ENCODE data around the gene DNAH8.

DNAH8 gene

DNA sequence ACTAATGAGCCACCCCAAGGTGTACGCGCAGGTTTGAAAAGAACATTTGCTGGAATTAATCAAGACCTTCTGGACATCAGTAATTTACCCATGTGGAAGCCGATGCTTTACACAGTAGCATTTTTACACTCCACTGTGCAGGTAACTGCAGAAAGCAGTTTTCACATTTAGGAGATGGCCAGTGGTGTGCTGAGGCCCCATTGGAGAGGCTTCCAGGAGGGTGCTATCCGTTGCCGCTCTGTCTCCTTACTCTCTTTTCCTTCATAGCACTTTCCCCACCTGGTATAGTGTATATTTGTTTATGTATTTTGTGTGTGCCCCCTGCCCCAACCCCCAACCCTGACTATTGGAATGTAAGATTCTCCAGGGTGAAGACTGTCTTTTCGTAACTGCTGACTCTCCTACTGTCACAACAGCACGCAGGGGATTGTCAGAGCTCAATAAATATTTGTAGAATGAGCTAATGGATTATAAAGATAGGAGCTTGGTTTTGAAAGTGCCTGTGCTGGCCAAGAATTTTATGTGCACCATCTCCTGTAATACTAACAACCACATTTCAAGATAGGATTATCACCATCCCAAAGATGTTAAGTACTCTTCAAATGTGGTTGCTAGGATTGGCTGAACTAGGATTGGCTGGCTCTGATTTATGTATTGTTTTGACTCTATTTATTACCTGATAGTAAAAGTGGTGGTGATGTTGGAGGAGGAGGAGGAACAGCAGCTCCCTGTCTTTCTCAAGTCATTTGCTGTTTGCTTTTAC is 259.5 kb downstream of the DNAH8 start:
- DNase-seq (ENCODE audit: low spot score), result no peak

DNA sequence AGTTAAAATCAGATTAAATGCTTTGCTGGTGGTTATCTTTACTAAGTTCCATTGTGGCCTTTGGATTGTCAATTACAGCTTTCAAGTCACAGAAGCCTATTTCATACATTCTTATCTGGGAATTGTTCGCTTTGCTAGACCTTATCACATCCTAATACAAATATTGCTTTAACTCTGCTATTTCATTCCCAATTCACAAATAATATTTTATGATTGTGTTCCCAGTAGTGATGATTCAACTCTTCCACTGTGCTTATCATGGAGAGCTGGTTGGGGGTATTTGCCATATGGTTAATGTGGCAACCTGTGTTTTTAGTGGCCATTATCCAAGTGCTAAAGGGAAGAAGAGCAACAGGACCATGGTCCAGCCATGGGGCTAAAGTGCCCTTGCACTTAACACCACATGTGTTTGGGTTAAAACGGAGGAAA is 260.5 kb downstream of the DNAH8 start:
- DNase-seq (ENCODE audit: low spot score), result no peak

DNA sequence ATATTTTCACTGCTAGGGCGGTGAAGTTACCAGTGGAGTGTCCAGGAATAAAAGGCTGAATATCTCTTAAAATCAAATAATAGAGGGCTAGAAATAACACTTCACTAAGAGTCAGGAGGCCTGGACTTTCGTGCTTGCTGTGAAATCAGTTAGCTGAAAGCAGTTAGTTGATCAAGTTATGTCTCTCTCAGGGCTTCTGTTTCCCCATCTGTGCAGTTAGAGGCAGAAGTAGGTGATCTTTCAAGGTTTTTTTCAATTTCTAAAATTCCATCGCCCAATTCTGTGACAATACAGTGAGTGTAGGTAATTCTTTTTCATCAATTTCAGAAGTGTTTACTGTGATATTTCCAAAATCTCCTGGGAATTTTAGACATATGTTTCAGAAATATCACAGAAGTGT is 260.9 kb downstream of the DNAH8 start:
- DNase-seq (ENCODE audit: low spot score), result no peak

DNA sequence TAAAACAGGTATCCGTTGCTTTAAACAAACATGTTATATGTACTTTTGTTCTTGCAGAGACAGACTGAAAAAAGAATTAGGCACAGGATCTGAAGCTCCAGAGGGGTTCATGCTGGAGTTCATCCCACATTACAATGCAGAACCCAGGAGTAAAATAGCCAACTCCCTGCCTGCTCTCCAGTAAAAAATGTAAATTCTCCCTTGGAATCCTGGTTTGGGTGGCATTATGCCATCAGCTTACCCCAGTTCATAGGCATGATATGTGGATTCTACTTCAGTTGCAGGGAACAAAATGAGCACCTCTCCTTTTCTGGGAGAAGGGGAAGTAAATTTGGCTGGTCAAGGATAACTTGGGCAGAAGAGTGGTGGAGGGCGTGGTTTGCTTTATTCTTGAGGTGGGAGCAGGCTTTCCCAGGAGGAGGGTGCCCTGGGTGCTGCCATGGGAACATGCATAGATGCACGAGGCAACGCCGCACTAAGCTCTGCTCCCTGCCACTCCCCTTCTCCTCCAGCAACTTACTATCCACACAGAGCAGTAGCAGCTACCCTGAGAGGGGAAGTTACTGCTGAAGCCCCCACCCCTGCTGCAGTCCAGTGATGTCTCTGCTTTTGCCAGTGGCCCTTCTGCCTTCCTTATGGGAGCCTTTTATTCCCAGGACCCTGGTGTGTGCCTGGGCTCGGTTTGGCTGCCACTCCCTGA is 261.8 kb downstream of the DNAH8 start:
- no peak for DNase-seq (ENCODE audit: low spot score)

DNA sequence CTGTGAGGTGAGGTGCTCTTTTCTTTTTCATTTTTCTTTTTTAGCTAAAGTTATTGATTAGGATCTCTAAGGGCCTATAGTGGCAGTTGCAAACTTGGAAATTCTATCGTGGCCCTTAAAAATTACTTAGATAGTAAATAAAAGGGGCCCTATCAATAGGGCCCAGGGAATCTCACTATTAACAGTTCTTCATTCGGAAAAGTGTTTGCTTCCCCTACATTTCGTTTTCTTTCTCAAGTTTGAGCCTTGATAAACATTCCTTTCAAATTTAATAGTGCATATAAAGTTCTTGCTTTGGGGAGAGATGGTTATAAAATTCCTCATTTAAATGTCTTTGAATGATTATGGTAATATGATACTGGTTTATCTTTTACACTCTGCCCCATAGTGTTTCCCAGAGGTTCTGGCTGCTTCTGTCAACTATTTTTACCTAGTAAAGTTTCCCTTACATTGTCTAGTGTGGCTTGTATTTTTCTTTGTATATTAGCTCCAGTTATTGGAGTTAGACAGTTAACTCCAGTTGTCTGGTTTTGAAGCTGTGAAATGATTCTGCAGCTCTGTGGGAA is 263.1 kb downstream of the DNAH8 start:
- DNase-seq (ENCODE audit: low spot score), result no peak

DNA sequence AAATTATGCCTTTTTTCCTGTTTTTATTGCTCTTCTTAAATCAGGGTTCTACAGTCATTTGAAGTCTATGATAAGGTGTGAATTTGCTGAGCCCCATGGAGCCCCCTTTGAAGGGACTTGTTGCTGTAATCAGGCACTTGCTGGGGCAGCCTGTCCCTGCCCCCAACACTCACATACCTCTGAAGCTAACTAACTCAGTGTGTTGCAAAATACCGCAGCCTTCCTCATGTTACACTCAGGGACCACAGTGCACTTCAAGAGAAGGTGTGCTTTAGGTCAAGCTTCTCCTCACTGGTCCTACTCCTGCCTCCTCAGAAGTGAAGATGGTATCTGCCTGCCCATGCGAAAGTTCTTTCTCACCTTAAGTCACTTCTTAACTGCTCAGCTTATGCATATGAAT is 267.4 kb downstream of the DNAH8 start:
- DNase-seq (ENCODE audit: low spot score), result no peak

DNA sequence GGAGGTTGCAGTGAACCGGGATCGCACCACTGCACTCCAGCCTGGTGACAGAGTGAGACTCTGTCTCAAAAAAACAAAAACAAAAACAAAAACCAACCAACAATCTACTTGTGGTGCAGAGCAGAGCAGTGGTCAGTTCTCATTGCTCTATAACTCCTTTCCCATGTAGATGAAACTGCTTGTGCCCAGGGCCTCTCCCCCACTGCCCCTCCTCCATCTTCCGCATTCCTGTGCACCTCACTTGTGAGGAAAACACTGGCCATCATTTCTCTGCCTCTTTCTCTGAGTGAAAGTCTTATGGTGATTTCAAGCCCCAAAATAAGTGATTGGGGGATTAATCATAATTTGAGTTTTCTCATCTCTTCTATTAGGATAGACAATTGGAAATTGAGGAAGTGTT is 269.6 kb downstream of the DNAH8 start:
- DNase-seq (ENCODE audit: low spot score), result no peak

DNA sequence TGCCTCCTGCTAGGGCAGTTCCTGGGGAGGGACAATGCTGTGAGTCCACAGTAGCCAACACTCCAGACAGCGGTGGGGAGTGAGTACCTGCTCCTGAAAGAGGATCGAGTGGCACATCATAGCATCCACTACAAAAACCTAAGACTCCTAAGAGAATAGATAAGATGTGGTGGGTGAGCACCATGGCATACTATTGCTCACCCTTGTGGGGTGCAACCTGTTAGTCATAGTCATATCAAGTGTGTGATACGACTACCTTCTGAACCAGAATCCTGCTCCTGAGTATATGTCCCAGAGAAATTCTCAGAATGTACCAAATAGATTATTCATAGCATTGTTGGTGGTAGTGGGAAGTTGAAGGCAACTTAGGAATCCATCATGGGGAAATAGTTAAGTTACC is 270.7 kb downstream of the DNAH8 start:
- DNase-seq (ENCODE audit: low spot score), result no peak

DNA sequence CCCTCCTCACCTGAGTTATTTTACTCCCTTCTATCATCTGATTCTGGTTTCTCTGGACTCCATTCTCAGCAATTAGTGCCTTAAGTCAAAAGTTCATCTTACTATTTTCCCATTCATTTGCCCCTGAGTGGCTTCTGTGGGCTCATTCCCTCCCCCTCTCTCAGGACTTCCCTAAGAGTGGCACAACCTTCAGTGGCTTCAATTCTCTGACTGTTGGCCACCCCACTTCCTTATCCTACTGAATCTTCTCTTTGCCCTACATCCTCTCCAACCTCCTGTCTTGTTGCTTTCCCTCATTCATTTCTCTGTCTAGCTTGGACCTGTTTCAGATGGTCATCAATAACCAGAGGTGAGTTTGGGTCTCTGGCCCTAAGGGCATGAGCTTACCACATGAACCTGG is 272.4 kb downstream of the DNAH8 start:
- DNase-seq (ENCODE audit: low spot score), result no peak

DNA sequence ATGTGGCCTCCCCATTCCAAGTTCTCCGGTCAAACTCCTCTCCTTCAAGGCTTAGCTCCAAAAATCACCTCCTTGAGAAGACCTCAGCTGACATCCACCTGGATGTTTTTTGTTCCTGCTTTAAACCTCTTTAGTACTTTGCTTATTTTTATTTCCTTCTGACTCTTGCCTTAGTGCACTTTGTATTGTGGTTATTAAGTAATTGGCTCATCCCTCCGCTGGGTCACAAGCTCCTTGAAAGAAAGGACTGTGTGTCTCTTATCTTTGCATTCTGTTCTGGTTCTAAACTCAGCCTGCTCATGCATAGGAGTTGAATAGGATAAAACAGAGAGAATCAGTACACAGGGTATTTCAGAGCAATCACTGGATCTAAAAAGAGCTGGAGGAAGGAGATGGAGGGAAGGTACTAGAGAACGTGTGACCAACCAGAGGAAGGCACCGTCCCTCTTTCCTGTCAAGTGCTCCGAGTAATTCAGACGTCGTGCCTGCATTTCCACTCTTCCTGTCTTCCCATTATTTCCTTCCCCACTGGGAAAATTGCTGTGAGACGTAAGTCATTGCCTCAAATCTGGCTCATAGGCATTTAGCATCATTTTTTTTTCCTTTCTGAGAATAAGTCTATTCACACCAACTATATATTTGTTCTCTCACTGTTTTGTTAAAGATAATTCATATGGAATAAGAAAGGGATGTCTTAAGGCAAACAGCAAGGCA is 273.8 kb downstream of the DNAH8 start:
- DNase-seq (ENCODE audit: low spot score), result no peak

DNA sequence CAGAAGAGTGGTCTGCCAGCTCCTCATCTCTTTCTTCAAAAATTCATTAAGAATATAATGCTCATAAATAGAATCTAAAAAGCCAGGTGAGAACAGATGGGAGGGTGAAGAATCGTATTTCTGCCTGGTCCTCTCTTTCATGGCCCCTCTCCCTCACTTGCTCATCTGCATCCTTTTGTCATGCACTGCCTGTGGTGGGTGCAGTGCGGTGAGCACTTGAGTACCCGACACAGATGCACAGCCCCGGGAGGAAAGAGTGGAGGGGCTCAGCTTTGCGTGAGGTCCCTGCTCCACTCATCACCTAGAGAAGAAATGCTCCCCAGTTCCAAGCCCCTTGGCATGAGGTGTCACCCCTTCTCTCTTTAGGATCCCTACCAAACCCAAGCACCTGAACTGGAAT is 275.4 kb downstream of the DNAH8 start:
- no peak for DNase-seq (ENCODE audit: low spot score)

DNA sequence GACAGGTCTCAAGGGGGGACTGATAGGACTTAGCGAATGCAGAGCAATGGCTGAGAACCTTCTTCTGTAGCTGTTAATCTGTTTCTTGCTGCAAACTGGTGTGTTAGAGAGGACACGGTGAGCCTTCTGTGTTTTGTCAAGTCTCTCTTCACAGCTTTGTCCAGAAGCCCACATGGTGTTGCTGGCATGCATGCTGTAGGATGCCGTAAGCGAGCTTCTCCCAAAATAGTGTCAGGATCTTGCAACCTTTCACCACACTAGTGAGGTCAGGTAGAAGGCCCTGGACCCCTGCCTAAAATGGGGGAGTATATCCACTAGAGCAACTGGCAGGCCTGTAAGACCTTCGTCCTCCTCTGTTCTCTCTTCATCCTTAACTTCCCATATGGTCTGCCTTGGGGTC is 281.6 kb downstream of the DNAH8 start:
- DNase-seq (ENCODE audit: low spot score), result no peak

DNA sequence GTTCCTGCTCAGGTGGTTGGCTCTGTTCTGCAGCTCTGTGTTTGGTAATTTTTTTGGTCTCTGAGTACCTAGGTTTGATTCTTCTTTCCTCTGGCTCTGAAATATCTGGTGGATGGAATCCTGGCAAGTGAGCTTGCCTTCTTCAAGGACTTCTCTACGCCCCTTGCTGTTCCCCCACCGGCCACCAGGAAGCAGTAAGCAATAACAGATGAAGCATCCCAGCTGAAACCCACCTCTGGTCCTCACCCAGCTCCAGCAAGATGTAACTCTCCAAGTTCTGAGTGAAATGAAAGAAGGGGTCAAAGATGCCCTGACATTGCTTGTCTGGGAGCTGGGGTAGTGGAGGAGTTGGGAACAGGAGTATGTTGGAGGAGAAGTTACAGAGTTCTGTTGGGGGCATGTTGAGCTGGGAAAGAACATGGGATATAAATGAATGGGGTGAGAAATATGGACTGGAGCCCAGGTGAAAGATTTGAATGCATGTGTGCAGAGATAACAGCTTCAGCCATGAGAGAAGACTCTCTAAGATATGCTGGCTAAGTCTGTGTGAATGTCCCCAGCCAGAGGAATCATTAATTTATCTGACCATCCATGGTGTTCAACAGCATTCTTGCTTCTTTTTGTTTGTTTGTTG is 282.1 kb downstream of the DNAH8 start:
- DNase-seq (ENCODE audit: low spot score), result peak; percentile 65

DNA sequence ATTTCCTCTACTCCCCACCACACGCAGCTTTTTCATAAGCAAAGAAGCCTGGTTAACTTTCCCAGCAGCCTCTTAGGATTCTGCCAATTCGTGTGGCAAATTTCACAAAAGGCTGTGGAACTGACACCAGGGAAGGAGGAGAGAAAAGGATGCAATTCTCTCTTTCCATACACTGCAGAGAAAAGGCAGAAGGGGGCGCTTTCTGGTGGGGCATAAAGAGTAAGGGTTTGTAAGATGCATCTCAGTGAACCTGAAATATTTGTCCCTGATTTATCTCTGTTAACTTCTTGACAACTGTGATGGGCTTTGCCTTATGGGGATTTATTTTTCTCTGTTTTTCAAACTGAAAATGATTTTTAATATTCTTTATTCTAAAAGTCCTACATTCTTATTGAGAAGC is 288.0 kb downstream of the DNAH8 start:
- peak; percentile 32 for DNase-seq (ENCODE audit: low spot score)

DNA sequence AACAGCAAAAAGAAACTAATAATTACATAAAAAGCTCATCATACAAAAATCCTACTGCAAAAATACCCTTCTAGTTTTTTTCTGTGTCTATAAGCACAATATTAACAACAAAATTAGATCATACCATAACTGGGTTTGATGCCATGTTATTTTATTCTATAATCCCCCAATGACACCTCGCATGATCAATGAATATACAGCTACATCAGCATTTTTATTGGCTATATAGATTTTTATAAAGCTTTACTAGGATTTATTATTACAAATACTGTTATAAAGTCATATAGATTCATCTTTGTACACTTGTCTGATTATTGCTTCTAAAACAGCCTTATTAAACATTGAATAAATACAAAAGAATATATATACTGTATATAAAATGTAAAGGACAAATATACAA is 288.4 kb downstream of the DNAH8 start:
- no peak for DNase-seq (ENCODE audit: low spot score)

DNA sequence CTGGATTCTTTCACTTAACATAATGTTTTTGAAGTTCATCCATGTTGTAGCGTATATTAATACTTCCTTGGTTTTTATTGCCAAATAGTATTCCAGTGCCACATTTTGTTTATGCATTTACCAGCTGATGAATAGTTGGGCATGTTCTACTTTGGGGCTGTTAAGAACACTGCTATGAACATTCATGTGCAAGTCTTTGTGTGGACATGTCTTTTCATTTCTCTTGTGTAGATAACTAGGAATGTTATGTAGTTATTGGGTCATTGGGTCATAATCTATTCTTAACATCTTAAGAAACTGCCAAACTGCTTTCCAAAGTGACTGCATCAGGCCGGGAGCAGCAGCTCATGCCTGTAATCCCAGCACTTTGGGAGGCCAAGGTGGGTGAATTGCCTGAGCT is 289.7 kb downstream of the DNAH8 start:
- DNase-seq (ENCODE audit: low spot score), result no peak

DNA sequence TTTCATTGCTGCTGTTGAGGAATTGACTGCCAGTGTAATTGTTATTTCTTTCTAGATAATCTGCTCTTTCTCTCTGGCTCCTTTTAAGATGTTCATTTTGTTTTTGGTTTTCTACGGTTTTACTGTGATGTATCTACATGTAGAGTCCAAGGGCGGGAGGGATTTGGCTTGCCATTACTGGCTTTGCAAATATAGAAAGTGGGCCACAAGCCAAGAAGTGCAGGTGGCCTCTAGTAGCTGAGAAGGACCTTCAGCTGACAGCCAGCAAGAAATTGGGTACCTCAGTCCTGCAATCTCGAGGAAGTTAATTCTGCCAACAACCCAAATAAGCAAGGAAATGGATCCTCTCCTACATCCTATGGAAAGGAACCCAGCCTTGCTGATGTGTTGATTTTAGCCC is 290.7 kb downstream of the DNAH8 start:
- DNase-seq (ENCODE audit: low spot score), result no peak

DNA sequence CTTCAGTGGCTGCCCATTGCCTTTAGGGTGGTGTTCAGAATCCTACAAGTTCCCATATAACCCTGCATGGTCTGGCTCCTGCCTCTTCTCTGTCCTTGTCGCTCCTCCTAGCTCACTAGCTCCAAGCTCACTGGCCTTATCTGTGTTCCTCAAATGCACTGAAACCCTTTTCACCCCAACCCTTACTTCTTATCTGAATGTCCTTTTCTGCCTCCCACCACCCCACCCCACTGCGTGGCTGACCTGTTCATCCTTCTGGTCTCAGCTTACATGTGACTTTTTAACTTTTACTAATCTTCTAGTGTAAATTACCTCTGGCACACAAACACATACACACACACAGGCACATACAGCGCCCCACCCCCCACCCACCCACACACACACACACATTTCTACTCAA is 292.5 kb downstream of the DNAH8 start:
- no peak for DNase-seq (ENCODE audit: low spot score)

DNA sequence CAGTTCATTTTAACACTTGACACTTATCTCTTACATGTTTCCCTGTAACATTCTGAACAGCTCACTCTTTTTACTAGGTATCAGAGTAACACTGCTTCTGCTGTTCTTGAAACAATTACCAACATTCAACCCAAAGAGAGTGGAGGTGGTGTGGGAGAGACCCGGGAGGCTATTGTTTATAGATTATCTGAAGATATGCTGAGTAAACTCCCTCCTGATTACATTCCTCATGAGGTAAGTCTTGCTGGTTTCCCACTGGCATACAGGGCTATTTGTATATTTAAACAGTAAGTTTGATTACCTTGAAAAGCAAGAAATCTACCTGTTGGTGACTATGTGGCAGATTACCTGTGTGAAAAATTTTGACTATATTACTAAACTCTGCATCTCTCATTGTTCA is 293.6 kb downstream of the DNAH8 start:
- no peak for DNase-seq (ENCODE audit: low spot score)

DNA sequence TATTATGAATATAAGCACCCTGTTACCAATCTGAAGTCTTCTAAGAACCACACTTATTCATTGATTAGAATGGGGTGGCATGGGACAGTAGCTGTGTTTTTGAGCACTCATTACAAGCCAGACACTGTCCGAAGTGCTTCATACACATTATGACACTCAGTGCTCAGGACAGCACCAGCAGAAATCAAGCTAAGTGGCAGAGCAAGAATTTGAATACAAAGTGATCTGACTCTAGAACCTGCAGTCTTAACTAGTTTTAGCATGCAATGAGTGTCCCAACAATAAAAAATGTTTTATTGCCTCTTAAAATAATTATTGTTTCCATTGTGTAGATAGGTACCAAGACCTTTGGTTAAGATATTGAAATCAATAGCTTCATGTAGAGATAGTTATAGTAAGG is 294.4 kb downstream of the DNAH8 start:
- no peak for DNase-seq (ENCODE audit: low spot score)

DNA sequence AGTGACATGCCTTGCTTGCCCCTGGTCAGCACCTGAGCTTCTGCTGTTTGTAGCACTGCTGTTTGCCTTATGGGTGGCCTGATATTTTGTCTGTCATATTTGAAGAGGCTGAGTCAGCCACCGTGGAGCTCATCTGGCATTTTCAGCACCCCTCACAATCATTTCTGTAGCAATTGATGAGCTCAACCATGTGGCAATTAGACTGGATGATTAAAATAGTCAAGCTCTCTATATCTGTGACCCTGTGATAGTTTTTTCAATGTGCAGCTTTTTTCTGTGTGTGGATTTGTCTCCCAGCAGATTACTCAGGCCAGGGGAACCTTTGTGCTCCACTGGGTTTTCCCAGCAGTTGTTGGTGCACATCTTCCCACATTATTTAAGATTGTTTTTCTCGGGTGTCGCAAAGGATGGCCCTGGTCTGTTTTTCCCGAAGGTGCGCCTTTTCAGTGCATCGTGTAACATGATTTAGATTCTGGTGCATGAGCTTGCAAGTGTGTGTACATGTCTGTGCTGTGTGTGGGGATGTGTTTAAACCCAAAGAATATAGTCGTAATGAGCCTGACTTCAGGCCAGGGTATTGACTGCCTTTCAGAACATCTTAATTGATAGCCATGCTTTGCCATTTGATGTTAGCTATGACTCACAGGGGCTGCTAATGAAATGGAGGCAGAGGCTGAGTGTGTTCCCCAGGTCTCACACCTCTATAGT is 301.9 kb downstream of the DNAH8 start:
- no peak for DNase-seq (ENCODE audit: low spot score)

DNA sequence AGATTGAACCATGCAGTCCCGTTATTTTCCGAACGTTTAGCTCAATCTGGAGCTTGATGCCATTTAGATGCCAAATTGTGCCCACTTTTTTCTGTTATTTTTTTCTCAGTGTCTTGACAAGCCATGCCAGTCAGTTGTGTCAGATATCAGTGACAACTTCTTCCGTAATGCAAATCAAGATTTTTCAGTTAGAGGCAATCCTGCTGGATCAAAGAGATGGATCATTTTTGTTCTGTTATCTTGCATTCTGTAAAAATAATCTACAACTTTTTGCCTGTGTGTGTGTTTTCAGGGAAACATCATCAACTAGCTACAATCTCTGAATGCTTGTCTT is 302.4 kb downstream of the DNAH8 start:
- no peak for DNase-seq (ENCODE audit: low spot score)
